MCF 10A (cell line): ENCODE results near the gene ZNF66. TPM values are rescaled to one million over a fixed set of nuclear protein-coding genes. Genes with fewer than 3 reads are reported as not detected.
"Not testable (repeated sequence)": the region's sequence is repeated elsewhere in the genome, so short reads cannot be mapped to it uniquely, and the experiment has no call there.

ENCODE experiments used
- BruUV-seq: library from RNA; stranded (reverse); fragments of 400-500 nt; replicated peaks from 2 replicates; lab custom pipeline; 2021; lab: Mats Ljungman, UMichigan
- CTCF ChIA-PET: fragments of 300-600 bp; sonication (Branson Sonifier 250); formaldehyde crosslinking; extraction: SDS; loops from one replicate; lab custom pipeline; 2021; ENCODE audit warnings: antibody characterized with exemption, inconsistent platforms; lab: Yijun Ruan, JAX
- POLR2A ChIA-PET: fragments of 300-600, 350-650 bp; sonication (Branson Sonifier 250); formaldehyde crosslinking; extraction: SDS; loops from one replicate; lab custom pipeline; 2020; ENCODE audit warnings: antibody characterized with exemption, inconsistent platforms; lab: Yijun Ruan, JAX
- DNase-seq: peaks from one replicate; pipeline ENCODE4 v3.0.0-alpha.2; 2018; ENCODE audit not compliant: unreplicated experiment
- H3K27ac Mint-ChIP-seq: one replicate; pipeline ENCODE4 v1.8.0; 2022; ENCODE audit warnings: mild to moderate bottlenecking, low read depth, mixed read lengths; ENCODE audit not compliant: unreplicated experiment
- H3K27me3 Mint-ChIP-seq: one replicate; pipeline ENCODE4 v1.8.0; 2022; ENCODE audit warnings: mixed read lengths; ENCODE audit not compliant: insufficient read depth, unreplicated experiment
- H3K36me3 Mint-ChIP-seq: one replicate; pipeline ENCODE4 v1.8.0; 2022; ENCODE audit warnings: mild to moderate bottlenecking, moderate library complexity, mixed read lengths; ENCODE audit not compliant: insufficient read depth, unreplicated experiment
- H3K4me1 Mint-ChIP-seq: one replicate; pipeline ENCODE4 v1.8.0; 2022; ENCODE audit warnings: mixed read lengths; ENCODE audit not compliant: insufficient read depth, unreplicated experiment
- H3K4me3 Mint-ChIP-seq: one replicate; pipeline ENCODE4 v1.8.0; 2022; ENCODE audit warnings: mild to moderate bottlenecking, moderate library complexity, mixed read lengths; ENCODE audit not compliant: unreplicated experiment
- H3K9me3 Mint-ChIP-seq: one replicate; pipeline ENCODE4 v1.8.0; 2022; ENCODE audit warnings: mixed read lengths; ENCODE audit not compliant: unreplicated experiment
- intact Hi-C: fragments of 100-400 bp; cut with micrococcal nuclease; formaldehyde crosslinking; loops from 2 replicates; pipeline ENCODE4 v1.14.1; 2022
- total RNA-seq: library from RNA; stranded (reverse); gene quantifications from 2 replicates; pipeline ENCODE4 v1.2.3, GENCODE V29; 2022
- TF ChIP-seq, protein P1 (sequence below): fragments of 200-600 bp; IDR thresholded peaks from one replicate; pipeline ENCODE4 v1.8.0; 2022; ENCODE audit warnings: antibody characterized with exemption, mild to moderate bottlenecking; ENCODE audit not compliant: unreplicated experiment

The ZNF66 gene
- total RNA-seq, 1 experiment from 2014 or later = 2.1 TPM

- BruUV-seq = no TSS peak
- peaks cover 11% of the 10 kb centered on the region for H3K36me3 Mint-ChIP-seq
- no peaks in the 10 kb centered on the region for H3K27me3 Mint-ChIP-seq
- intact Hi-C loops = no loop called here
- CTCF ChIA-PET = no interaction called here
- H3K9me3 Mint-ChIP-seq = no peaks in the 10 kb centered on the region
- DNase-seq = no peak
- TF ChIP-seq, protein P1, sequence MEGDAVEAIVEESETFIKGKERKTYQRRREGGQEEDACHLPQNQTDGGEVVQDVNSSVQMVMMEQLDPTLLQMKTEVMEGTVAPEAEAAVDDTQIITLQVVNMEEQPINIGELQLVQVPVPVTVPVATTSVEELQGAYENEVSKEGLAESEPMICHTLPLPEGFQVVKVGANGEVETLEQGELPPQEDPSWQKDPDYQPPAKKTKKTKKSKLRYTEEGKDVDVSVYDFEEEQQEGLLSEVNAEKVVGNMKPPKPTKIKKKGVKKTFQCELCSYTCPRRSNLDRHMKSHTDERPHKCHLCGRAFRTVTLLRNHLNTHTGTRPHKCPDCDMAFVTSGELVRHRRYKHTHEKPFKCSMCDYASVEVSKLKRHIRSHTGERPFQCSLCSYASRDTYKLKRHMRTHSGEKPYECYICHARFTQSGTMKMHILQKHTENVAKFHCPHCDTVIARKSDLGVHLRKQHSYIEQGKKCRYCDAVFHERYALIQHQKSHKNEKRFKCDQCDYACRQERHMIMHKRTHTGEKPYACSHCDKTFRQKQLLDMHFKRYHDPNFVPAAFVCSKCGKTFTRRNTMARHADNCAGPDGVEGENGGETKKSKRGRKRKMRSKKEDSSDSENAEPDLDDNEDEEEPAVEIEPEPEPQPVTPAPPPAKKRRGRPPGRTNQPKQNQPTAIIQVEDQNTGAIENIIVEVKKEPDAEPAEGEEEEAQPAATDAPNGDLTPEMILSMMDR = no peak
- H3K27ac Mint-ChIP-seq = no peak overlapping the region
- H3K4me3 Mint-ChIP-seq = no peak overlapping the region
- POLR2A ChIA-PET = no interaction called here
- H3K4me1 Mint-ChIP-seq = no peaks in the 10 kb centered on the region
These were observed 15.7 kb downstream of the ZNF66 start for GRCh38 chr19:20791806-20792205.

GRCh38 chr19:20806311-20807262, 30.5 kb downstream of the ZNF66 start:
- CTCF ChIA-PET, BruUV-seq, POLR2A ChIA-PET: not testable (repeated sequence)

GRCh38 chr19:20840371-20840770, 64.3 kb downstream of the ZNF66 start:
- Mint-ChIP-seq H3K9me3 (peaks cover 32% of the 10 kb centered on the region), H3K4me1 (no peaks in the 10 kb centered on the region), H3K27me3 (no peaks in the 10 kb centered on the region), H3K4me3 (no peak overlapping the region), H3K36me3 (no peaks in the 10 kb centered on the region), H3K27ac (no peak overlapping the region)
- ChIA-PET POLR2A (interaction anchor here (1.1 kb wide), 1 partner anchor 82 kb away, joined by 3 read pairs; no protein-coding TSS in a partner anchor), CTCF (no interaction called here)
- intact Hi-C loops = no loop called here
- no TSS peak for BruUV-seq
- TF ChIP-seq, protein P1 = no peak
- DNase-seq = peak; percentile 0

More at GRCh38 chr19:20806311-20807262, 30.5 kb downstream of the ZNF66 start:
- H3K36me3 Mint-ChIP-seq, intact Hi-C loops, H3K4me1 Mint-ChIP-seq, H3K27ac Mint-ChIP-seq, DNase-seq, H3K4me3 Mint-ChIP-seq, H3K27me3 Mint-ChIP-seq: not testable (repeated sequence)
- peaks cover 48% of the 10 kb centered on the region for H3K9me3 Mint-ChIP-seq

Other genes starting within 250 kb of the ZNF66 start
- gene ZNF737, start 210.5 kb upstream of the ZNF66 start, total RNA-seq = 1.1 and 3.2 TPM in 2 replicates
- not detected in 2 replicates for gene ZNF626, start 114.7 kb upstream of the ZNF66 start, total RNA-seq
- gene ZNF85, start 146.9 kb downstream of the ZNF66 start, total RNA-seq = 4.9 and 6.9 TPM in 2 replicates
- gene ZNF430, start 244.4 kb downstream of the ZNF66 start, total RNA-seq = 12.9 and 13.9 TPM in 2 replicates